ENCODE results near the gene KCTD21.

Gene KCTD21

DNA sequence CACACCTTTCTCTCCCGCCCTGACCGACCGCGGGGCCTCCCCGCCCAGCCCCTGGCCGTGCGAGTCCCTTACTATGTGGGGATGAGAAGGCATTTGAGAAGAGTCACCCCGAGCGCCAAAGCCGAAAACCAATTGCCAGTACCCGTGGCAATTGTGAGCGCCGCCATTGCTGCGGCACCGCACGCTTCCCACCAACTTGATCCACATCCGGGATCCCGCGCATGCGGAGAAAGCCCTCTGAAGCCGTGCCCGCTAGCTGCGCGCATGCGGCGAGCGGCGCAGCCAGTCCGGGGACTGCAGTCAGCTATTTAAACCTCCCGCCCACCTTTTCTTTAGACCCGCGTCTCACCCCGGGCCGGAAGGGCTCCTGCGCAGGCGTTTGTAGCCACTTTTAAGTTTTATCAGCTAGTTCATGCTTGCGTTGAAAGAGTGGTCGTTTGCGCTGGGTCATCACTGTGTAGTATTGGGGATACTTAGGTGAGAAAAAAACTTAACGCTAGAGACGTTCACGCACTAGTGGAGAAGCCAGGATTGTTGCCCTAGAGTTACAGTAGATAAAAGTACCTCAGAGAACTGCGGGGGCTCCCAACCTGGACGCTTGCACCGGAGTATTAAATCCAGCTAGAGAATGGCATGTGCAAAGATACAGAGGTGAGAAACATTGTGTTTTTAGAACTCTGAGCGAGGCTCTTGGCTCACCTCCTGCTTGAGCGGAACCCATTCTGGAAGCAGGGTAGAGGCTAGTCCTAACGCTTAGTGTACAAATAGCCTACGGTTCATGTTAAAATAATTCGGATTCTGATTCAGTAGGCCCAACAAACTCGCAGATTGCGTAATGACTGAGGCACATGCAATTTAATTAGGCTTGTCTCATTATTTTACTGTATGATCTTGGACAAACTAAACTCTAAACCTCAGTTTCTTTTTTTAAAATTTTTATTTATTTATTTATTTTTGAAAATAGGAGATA is 48.7 kb downstream of the KCTD21 start, which contains the start of gene ALG8:
TSS of gene ALG8 (minus strand) at position 205 of the 970 bp plus-strand sequence. CDS start at position 167, 38 bp downstream.
- peak; percentile 98 for ATAC-seq
- no peak for TF ChIP-seq PPARA (CRISPR knock-in tag; IDR thresholded peaks at IDR 0.05; ENCODE audit: borderline replicate concordance)
- TF ChIP-seq ZFP3 (CRISPR knock-in tag; IDR thresholded peaks at IDR 0.05), result peak; percentile 97

DNA sequence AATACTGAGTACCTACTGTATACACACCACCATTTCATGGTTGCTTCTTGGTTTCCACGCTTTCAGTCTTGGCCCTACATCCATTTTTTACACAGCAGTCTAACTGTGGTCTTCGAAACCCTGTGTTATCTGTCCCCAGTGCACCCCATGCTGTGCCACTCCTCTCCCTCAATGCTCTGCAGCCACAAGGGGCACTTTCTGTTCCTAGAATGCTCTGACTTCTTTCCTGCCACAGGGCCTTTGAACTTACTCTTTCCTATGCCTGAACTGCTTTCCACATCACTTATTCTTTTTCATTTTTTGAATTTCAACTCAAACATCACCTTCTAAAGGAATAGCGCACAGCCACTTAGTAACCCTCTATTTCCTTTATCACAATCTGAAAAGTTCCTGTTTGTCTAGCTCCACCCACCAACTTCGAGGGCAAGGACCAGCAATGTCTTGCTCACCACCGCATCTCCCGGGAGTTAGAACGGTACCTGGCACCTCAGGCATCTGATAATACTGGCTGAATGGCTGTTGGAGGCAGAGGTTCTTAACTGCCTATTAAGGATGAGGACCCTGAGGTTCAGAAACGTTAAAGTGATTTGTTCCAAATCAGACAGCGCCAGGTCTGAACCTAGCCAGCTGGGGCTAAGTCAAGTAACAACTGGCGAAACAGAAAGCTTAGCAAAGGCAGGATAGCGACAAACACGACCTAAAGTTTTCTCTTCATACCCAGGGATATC is 49.6 kb downstream of the KCTD21 start:
- peak; percentile 49 for ATAC-seq
- TF ChIP-seq ZNF8 (CRISPR knock-in tag; IDR thresholded peaks at IDR 0.05), result no peak
- no peak for TF ChIP-seq ZNF565 (CRISPR knock-in tag; conservative IDR thresholded peaks at IDR 0.05; ENCODE audit: low read depth)
- TF ChIP-seq PPARA (CRISPR knock-in tag; IDR thresholded peaks at IDR 0.05; ENCODE audit: borderline replicate concordance), result no peak
- TF ChIP-seq ISL1 (CRISPR knock-in tag; IDR thresholded peaks at IDR 0.05), result no peak
- no peak for TF ChIP-seq TOX (CRISPR knock-in tag; IDR thresholded peaks at IDR 0.05; ENCODE audit: borderline replicate concordance)
- TF ChIP-seq, protein P1, sequence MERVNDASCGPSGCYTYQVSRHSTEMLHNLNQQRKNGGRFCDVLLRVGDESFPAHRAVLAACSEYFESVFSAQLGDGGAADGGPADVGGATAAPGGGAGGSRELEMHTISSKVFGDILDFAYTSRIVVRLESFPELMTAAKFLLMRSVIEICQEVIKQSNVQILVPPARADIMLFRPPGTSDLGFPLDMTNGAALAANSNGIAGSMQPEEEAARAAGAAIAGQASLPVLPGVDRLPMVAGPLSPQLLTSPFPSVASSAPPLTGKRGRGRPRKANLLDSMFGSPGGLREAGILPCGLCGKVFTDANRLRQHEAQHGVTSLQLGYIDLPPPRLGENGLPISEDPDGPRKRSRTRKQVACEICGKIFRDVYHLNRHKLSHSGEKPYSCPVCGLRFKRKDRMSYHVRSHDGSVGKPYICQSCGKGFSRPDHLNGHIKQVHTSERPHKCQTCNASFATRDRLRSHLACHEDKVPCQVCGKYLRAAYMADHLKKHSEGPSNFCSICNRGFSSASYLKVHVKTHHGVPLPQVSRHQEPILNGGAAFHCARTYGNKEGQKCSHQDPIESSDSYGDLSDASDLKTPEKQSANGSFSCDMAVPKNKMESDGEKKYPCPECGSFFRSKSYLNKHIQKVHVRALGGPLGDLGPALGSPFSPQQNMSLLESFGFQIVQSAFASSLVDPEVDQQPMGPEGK (CRISPR knock-in tag; IDR thresholded peaks at IDR 0.05; ENCODE audit: borderline replicate concordance), result no peak
- TF ChIP-seq ZC3H10 (CRISPR knock-in tag; IDR thresholded peaks at IDR 0.05), result no peak
- TF ChIP-seq, protein P2, sequence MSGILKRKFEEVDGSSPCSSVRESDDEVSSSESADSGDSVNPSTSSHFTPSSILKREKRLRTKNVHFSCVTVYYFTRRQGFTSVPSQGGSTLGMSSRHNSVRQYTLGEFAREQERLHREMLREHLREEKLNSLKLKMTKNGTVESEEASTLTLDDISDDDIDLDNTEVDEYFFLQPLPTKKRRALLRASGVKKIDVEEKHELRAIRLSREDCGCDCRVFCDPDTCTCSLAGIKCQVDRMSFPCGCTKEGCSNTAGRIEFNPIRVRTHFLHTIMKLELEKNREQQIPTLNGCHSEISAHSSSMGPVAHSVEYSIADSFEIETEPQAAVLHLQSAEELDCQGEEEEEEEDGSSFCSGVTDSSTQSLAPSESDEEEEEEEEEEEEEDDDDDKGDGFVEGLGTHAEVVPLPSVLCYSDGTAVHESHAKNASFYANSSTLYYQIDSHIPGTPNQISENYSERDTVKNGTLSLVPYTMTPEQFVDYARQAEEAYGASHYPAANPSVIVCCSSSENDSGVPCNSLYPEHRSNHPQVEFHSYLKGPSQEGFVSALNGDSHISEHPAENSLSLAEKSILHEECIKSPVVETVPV (CRISPR knock-in tag; IDR thresholded peaks at IDR 0.05), result no peak
- TF ChIP-seq, protein P3, sequence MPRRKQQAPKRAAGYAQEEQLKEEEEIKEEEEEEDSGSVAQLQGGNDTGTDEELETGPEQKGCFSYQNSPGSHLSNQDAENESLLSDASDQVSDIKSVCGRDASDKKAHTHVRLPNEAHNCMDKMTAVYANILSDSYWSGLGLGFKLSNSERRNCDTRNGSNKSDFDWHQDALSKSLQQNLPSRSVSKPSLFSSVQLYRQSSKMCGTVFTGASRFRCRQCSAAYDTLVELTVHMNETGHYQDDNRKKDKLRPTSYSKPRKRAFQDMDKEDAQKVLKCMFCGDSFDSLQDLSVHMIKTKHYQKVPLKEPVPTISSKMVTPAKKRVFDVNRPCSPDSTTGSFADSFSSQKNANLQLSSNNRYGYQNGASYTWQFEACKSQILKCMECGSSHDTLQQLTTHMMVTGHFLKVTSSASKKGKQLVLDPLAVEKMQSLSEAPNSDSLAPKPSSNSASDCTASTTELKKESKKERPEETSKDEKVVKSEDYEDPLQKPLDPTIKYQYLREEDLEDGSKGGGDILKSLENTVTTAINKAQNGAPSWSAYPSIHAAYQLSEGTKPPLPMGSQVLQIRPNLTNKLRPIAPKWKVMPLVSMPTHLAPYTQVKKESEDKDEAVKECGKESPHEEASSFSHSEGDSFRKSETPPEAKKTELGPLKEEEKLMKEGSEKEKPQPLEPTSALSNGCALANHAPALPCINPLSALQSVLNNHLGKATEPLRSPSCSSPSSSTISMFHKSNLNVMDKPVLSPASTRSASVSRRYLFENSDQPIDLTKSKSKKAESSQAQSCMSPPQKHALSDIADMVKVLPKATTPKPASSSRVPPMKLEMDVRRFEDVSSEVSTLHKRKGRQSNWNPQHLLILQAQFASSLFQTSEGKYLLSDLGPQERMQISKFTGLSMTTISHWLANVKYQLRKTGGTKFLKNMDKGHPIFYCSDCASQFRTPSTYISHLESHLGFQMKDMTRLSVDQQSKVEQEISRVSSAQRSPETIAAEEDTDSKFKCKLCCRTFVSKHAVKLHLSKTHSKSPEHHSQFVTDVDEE (CRISPR knock-in tag; IDR thresholded peaks at IDR 0.05), result no peak
- no peak for TF ChIP-seq SNAI2 (CRISPR knock-in tag; IDR thresholded peaks at IDR 0.05)
- TF ChIP-seq GLIS3 (CRISPR knock-in tag; IDR thresholded peaks at IDR 0.05), result no peak
- no peak for TF ChIP-seq ARNTL (CRISPR knock-in tag; IDR thresholded peaks at IDR 0.05; ENCODE audit: borderline replicate concordance, low read depth)
- no peak for TF ChIP-seq ZFP3 (CRISPR knock-in tag; IDR thresholded peaks at IDR 0.05)
- no peak for TF ChIP-seq BACH2 (CRISPR knock-in tag; IDR thresholded peaks at IDR 0.05; ENCODE audit: borderline replicate concordance)
- TF ChIP-seq ZFP30 (CRISPR knock-in tag; IDR thresholded peaks at IDR 0.05), result no peak
- no peak for TF ChIP-seq RARB (CRISPR knock-in tag; IDR thresholded peaks at IDR 0.05)
- no peak for TF ChIP-seq CSDC2 (CRISPR knock-in tag; IDR thresholded peaks at IDR 0.05)
- TF ChIP-seq, protein P4, sequence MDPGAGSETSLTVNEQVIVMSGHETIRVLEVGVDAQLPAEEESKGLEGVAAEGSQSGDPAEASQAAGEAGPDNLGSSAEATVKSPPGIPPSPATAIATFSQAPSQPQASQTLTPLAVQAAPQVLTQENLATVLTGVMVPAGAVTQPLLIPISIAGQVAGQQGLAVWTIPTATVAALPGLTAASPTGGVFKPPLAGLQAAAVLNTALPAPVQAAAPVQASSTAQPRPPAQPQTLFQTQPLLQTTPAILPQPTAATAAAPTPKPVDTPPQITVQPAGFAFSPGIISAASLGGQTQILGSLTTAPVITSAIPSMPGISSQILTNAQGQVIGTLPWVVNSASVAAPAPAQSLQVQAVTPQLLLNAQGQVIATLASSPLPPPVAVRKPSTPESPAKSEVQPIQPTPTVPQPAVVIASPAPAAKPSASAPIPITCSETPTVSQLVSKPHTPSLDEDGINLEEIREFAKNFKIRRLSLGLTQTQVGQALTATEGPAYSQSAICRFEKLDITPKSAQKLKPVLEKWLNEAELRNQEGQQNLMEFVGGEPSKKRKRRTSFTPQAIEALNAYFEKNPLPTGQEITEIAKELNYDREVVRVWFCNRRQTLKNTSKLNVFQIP (CRISPR knock-in tag; IDR thresholded peaks at IDR 0.05; ENCODE audit: borderline replicate concordance, low read depth), result no peak
- TF ChIP-seq, protein P5, sequence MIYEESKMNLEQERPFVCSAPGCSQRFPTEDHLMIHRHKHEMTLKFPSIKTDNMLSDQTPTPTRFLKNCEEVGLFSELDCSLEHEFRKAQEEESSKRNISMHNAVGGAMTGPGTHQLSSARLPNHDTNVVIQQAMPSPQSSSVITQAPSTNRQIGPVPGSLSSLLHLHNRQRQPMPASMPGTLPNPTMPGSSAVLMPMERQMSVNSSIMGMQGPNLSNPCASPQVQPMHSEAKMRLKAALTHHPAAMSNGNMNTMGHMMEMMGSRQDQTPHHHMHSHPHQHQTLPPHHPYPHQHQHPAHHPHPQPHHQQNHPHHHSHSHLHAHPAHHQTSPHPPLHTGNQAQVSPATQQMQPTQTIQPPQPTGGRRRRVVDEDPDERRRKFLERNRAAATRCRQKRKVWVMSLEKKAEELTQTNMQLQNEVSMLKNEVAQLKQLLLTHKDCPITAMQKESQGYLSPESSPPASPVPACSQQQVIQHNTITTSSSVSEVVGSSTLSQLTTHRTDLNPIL (CRISPR knock-in tag; IDR thresholded peaks at IDR 0.05; ENCODE audit: low read depth), result no peak
- TF ChIP-seq OSR1 (CRISPR knock-in tag; IDR thresholded peaks at IDR 0.05), result no peak

Data from SK-N-SH treated with all-trans-retinoic acid at 6 μM for 48 hours (cell line).